NCI-H2171 (cell line): ENCODE measurements around the gene MED23.
"Not testable (repeated sequence)": the region's sequence is repeated elsewhere in the genome, so short reads cannot be mapped to it uniquely, and the experiment has no call there.

Experiments used
- DNase-seq: peaks from one replicate; lab custom pipeline; 2025; lab: John Stamatoyannopoulos, UW

MED23 gene

GRCh38 chr6:131574686-131575085, 53.4 kb downstream of the MED23 start:
- no peak for DNase-seq

DNA sequence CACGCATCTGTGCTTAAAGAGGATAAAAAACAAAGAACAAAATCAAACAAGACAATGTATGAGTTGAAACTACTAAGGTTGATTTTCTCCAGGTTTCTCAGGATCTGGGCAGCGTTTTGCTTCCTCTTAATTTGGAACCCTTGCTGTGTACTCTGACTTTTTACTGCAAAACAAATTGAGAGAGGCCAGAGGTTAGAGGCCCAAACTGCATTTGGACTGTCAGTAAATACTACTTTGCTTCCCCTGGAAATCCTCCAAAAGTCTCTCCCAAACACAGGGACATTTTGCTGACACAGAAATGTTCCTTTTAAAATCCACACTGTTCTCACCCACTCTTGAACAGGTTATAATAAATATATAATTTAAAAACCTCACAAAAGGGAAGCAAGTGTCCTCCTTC, 53.9 kb downstream of the MED23 start:
- no peak for DNase-seq

DNA sequence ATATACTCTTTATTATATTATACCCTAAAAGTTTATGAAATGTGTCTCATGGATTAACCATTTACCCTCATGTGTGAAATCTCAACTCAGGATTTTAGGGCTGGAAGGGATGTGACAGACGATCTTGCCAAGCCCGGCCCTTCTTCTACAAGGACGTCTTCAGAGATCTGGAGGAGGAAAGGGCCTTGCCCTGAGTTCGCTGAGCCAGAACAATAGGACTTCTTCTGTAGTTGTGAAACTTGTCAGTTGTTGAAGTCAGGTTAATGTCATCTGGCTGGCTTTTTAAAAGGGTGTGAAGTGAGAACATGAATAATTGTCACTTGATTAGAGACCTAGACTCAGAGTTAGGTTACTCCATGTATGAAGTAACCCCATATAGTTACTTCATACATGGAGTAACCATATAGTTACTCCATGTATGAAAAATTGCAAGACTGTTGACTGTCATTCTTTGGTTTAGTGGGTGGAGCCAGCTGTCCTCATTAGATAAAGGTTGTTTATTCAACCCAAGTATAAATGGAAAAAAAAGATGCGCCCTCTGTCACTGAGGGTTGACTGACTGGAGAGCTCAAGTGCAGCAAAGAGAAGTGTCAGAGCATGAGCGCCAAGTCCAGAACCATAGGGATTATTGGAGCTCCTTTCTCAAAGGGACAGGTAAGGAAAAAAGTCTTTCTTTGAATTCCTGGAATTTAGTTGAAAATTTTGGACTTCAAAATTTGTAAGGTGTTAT, 55.2 kb downstream of the MED23 start, which contains the start of gene ARG1:
TSS of gene ARG1 (plus strand) at position 541 of the 730 bp plus-strand sequence. CDS start at position 598, 57 bp downstream.
- DNase-seq = no peak

DNA sequence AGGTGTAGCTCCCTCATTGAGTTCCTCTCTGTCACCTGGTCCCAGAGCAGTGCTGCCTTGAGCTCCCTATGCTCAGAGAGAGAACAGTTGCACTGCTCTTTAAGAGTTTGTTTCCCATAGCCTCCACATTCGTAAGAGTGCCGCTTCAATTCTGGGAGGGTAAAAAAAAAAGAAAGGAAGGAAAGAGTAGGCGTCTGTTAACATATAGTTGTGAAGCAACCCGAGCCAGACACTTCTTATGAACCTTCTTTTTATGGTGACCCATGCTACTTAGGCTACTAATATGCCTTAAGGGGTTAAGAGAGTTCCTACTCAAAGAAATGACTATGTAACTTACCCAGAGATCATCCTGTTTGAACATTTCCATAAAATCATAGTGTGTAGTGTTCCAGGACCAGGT, 59.3 kb downstream of the MED23 start:
- DNase-seq = no peak

DNA sequence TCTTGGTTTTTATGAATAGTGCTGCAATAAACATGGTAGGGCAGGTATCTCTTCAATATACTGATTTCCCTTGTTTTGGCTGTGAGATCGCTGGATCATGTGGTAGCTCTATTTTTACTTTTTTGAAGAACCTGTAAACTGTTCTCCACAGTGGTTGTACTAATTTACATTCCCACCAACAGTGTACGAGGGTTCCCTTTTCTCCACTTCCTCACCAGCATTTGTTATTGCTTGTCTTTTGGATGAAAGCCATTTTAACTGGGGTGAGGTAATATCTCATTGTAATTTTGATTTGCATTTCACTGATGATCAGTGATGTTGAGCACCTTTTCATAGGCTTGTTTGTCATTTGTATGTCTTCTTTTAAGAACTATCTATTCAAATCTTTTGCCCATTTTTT, 63.0 kb downstream of the MED23 start:
- DNase-seq = no peak

DNA sequence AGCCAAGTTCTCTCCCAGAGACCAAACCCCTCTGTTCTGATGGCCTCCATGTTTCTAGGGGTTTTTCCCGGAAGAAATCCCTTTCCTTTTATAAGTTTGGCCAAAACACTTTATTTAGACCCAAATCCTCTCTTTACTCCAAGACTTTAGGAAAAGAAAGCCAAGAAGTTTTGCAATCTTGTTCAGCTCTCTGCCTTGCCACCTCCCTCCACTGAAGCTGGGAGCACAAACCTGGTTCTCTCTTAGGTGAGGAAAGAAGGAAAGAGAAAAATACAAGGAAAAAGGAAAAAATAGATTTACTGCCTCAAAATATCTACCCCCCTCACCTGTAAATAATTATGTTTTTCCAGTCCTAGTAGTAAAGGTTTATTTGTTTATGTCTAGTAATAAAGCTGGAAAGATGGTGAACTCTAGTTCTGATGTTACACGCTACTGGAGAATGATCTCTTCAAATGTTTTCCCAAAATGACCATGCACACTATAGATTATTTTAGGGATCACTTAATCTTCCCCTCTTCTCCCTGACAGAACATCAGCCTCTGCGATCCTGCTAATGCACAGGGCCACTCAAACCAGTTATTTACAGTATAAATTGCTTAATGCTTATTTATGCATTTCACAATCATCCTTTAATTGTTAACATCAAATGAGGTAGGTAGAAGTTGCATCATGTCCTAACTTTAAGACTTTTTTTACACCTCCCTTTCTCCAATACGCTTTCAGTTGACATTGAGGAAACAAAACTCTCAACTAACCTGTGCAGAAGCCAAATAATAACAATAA, 65.9 kb downstream of the MED23 start:
- no peak for DNase-seq

- no peak for DNase-seq
Measured at GRCh38 chr6:131558922-131559321, 69.1 kb downstream of the MED23 start.

GRCh38 chr6:131555992-131556391, 72.0 kb downstream of the MED23 start:
- no peak for DNase-seq

GRCh38 chr6:131552572-131552971, 75.5 kb downstream of the MED23 start:
- no peak for DNase-seq

GRCh38 chr6:131551902-131552301, 76.1 kb downstream of the MED23 start:
- DNase-seq = no peak

DNA sequence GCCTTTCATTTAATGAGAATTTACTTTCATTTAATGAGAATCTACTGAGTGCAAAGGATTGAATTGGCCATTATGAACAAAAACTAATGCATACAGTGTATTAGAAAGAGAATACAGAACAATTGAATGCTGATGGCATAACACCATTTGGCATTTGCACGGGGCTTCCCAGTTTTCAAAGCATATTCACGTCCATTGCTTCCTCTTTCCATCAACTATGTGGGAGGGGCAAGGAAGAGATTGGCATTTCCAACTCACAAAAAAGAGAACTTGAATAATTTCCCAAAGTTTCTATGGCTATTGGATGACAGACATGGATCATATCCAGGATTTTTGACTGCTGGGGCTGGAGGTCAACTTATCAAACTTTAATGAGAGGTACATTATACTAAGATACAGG, 78.2 kb downstream of the MED23 start:
- DNase-seq = no peak

DNA sequence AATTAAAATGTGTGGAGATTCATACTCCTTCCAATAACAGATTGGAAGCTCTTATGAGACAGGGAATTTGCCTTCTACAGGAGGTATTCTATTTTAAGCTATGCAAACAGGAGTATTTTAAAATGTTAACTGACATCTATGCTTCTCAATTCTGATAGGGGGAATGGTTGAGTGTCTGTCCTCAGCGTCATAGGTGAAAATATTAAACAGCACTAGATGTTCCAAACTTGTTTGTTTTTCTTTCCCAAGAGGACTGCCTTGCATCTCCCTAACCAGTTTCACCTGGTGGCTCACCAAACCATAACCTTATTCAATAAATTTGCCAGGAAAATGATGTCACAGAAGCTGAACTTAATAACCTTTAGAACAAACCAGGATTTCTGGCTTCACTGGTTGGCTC, 79.6 kb downstream of the MED23 start:
- no peak for DNase-seq

- no peak for DNase-seq
Measured at GRCh38 chr6:131547488-131547887, 80.6 kb downstream of the MED23 start.

DNA sequence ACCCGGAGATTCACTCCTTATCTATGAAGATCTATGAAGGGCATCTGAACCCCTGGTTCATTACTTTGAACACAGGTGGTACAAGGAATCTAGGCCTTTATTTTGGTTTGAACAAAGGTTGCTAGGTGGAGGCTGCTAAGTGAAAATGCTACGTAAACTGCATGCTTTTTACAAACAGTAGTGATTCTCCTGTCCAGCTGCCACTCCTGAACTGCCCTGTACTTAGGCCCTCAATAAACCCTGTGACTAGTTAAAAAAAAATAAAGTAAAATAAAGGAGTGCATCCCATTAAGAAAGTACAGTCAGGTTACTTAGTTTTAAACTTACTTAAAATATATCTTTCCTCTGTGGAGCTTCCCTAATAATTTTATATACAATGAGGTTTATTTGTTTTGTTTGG, 82.7 kb downstream of the MED23 start:
- DNase-seq = no peak

DNA sequence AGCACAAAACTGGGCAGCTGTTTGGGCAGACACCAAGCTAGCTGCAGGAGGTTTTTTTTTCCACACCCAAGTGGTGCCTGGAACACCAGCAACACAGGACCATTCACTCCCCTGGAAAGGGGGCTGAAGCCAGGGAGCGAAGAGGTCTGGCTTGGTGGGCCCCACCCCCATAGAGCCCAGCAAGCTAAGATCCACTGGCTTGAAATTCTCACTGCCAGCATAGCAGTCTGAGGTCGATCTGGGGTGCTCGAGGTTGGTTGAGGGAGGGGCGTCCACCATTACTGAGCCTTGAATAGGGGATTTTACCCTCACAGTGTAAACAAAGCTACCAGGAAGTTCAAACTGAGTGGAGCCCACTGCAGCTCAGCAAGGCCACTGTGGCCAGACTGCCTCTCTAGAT, 89.4 kb downstream of the MED23 start:
- DNase-seq = not testable (repeated sequence)

DNA sequence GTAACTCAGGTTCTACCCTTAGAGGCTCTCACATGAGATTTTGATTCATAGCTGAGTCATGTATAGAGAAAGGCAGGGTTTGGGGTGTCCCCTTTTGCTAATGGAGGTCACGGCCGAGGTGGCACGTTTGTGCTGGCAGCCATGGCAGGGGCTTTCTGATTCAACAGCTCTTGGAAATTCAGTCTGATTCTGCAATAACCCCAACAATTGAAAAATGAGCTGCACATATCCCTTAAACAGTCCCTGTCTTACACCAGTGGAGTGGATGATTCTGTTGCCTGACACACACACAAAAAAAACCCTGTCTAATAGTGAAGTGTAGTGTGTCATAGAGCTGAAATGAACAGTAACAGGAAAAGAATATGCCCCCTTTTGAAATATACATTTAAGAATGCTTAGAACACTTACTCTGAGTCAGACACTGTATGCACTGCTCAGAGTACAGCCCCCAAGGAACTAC, 95.4 kb downstream of the MED23 start:
- DNase-seq = no peak

DNA sequence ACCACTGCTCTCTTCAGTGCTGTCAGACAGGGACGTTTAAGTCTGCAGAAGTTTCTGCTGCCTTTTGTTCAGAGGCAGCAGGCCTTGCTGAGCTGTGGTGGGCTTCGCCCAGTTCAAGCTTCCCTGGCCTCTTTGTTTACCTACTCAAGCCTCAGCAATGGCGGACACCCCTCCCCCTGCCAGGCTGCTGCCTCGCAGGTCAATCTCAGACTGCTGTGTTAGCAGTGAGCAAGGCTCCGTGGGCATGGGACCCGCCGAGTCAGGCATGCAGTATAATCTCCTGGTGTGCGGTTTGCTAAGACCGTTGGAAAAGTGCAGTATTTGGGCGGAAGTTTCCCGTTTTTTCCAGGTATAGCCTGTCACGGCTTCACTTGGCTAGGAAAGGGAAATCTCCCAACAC, 96.4 kb downstream of the MED23 start:
- not testable (repeated sequence) for DNase-seq

DNA sequence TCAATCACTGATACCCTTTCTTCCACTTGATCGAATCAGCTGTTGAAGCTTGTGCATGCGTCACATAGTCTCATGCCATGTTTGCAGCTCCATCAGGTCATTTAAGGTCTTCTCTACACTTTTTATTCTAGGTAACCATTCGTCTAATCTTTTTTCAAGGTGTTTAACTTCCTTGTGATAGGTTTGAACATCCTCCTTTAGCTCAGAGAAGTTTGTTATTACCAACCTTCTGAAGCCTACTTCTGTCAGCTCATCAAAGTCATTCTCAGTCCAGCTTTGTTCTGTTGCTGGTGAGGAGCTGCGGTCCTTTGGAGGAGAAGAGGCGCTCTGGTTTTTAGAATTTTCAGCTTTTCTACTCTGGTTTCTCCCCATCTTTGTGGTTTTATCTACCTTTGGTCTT, 97.1 kb downstream of the MED23 start:
- DNase-seq = not testable (repeated sequence)

GRCh38 chr6:131524695-131525336, 103.2 kb downstream of the MED23 start:
- no peak for DNase-seq

GRCh38 chr6:131523988-131524673, 103.9 kb downstream of the MED23 start:
- DNase-seq = no peak
